Body of pancreas (tissue), 4 donors: Measurements from ENCODE around the gene RAP1GAP2. TPM values are rescaled to one million over a fixed set of nuclear protein-coding genes. Genes with fewer than 3 reads are reported as not detected.

Source experiments
- ATAC-seq: fragments of 150-250 bp; one replicate; pipeline ENCODE4 v1.9.1; 2016
- DNase-seq, 4 donors: peaks; one replicate each; pipeline ENCODE4 v3.0.0-alpha.2; 2019
- H3K27ac ChIP-seq, 4 donors: fragments of 200-600 bp; sonication (generic); 1 replicate in 3 of 4; 2 replicates in 1 of 4; pipeline versions ENCODE4 v1.5.1 to v1.6.1; 2016 to 2019; ENCODE audit warnings: mild to moderate bottlenecking in 1 of 4, mixed read lengths in 1 of 4, moderate library complexity in 1 of 4
- H3K27me3 ChIP-seq, 2 donors: fragments of 200-600 bp; sonication (generic); one replicate each; pipeline ENCODE4 v1.6.0; 2016; ENCODE audit warnings: mild to moderate bottlenecking in 1 of 2
- H3K36me3 ChIP-seq, 2 donors: fragments of 200-600 bp; sonication (generic); replicated peaks in 1 of 2; 2 replicates each; pipeline ENCODE4 v1.5.1; 2016; ENCODE audit warnings: low read depth in 2 of 2; ENCODE audit not compliant: insufficient read depth in 1 of 2
- H3K4me1 ChIP-seq: fragments of 200-600 bp; sonication (generic); one replicate; pipeline ENCODE4 v1.6.0; 2016
- H3K4me3 ChIP-seq, 2 donors: fragments of 200-600 bp; sonication (generic); 1 replicate in 1 of 2; 2 replicates in 1 of 2; pipeline ENCODE4 v1.5.1; 2016 to 2019
- H3K9me3 ChIP-seq, 3 donors: fragments of 200-600 bp; sonication (generic); 1 replicate in 2 of 3; 2 replicates in 1 of 3; pipeline ENCODE4 v1.5.1; 2016
- CTCF ChIP-seq, 7 experiments: fragments of 450-650 bp in 4 of 7; fragments of 200-600 bp in 3 of 7; sonication (generic) in 3 of 7; IDR thresholded peaks; one replicate each; pipeline ENCODE4 v1.5.1; 2016 to 2019; ENCODE audit warnings: antibody characterized with exemption in 7 of 7
- POLR2A ChIP-seq, 3 donors: fragments of 450-650 bp; IDR thresholded peaks; one replicate each; pipeline ENCODE4 v1.6.1; 2016; ENCODE audit warnings: antibody characterized with exemption in 3 of 3, mild to moderate bottlenecking in 2 of 3
- WGBS, 2 donors: methylation state at CpG; one replicate each; pipeline ENCODE4 v1.1.5; 2017; 5-methylcytosine and 5-hydroxymethylcytosine counted together
- intact Hi-C: fragments of 100-400 bp; cut with DNase I; formaldehyde crosslinking; loops from one replicate; pipeline ENCODE4 v1.15.1; 2023
- total RNA-seq, 2 donors: library from RNA; depleted of rRNA; stranded (reverse); fragments of >200 nt; gene quantifications; one replicate each; pipeline ENCODE4 v1.1.0, GENCODE V29; 2016

RAP1GAP2 gene
- total RNA-seq, 2 donors from 2014 or later = 21.8 to 81.1 TPM

- Histone ChIP-seq H3K4me3 (no peak overlapping the region), H3K27me3 (no peaks in the 10 kb centered on the region), H3K27ac (no peak overlapping the region), H3K36me3 (no peaks in the 10 kb centered on the region), H3K4me1 (no peaks in the 10 kb centered on the region), H3K9me3 (no peaks in the 10 kb centered on the region)
- DNase-seq (no peak), ATAC-seq (no peak)
- no peak for TF ChIP-seq CTCF (IDR thresholded peaks at IDR 0.05)
- TF ChIP-seq POLR2A (IDR thresholded peaks at IDR 0.05) = no peak
- intact Hi-C loops = no loop called here
- 80 to 81% methylated on average over 15 to 23 of the region's 30 CpGs for WGBS, 2 donors
These were observed 12.4 kb downstream of the RAP1GAP2 start for GRCh38 chr17:2808367-2809335.

GRCh38 chr17:2809337-2809736 lies 13.1 kb downstream of the RAP1GAP2 start:
- Histone ChIP-seq H3K9me3 (no peaks in the 10 kb centered on the region), H3K27ac (no peak overlapping the region), H3K27me3 (no peaks in the 10 kb centered on the region), H3K36me3 (no peaks in the 10 kb centered on the region), H3K4me3 (no peak overlapping the region), H3K4me1 (no peaks in the 10 kb centered on the region)
- TF ChIP-seq POLR2A (IDR thresholded peaks at IDR 0.05) = no peak
- TF ChIP-seq CTCF (IDR thresholded peaks at IDR 0.05) = no peak
- DNase-seq (no peak), ATAC-seq (no peak)
- WGBS, 2 donors = 78 to 88% methylated on average over 4 to 12 of the region's 14 CpGs
- intact Hi-C loops = no loop called here

- H3K4me1 ChIP-seq = no peaks in the 10 kb centered on the region
- intact Hi-C loops = no loop called here
- TF ChIP-seq CTCF (IDR thresholded peaks at IDR 0.05) (no peak), POLR2A (IDR thresholded peaks at IDR 0.05) (no peak)
- no peaks in the 10 kb centered on the region for H3K9me3 ChIP-seq
- DNase-seq = no peak
- no peak overlapping the region for H3K4me3 ChIP-seq
- H3K27me3 ChIP-seq = no peaks in the 10 kb centered on the region
- no peak for ATAC-seq
- no peaks in the 10 kb centered on the region for H3K36me3 ChIP-seq
- 28 to 48% methylated on average over 5 of the region's 5 CpGs for WGBS, 2 donors
- H3K27ac ChIP-seq = no peak overlapping the region
These were observed 17.8 kb downstream of the RAP1GAP2 start for GRCh38 chr17:2814049-2814448.

GRCh38 chr17:2814481-2815341 lies 18.5 kb downstream of the RAP1GAP2 start:
- ATAC-seq (no peak), DNase-seq (peak in 1 of 4 donors; percentile 36)
- 42 to 60% methylated on average over 6 to 27 of the region's 27 CpGs for WGBS, 2 donors
- no peaks in the 10 kb centered on the region for H3K9me3 ChIP-seq
- no peaks in the 10 kb centered on the region for H3K27me3 ChIP-seq
- intact Hi-C loops = no loop called here
- no peak for TF ChIP-seq POLR2A (IDR thresholded peaks at IDR 0.05)
- TF ChIP-seq CTCF (IDR thresholded peaks at IDR 0.05) = no peak
- H3K4me1 ChIP-seq = no peaks in the 10 kb centered on the region
- no peak overlapping the region for H3K4me3 ChIP-seq
- H3K27ac ChIP-seq = no peak overlapping the region
- no peaks in the 10 kb centered on the region for H3K36me3 ChIP-seq
